Measurements from ENCODE around the gene KRT86. TPM values are rescaled to one million over a fixed set of nuclear protein-coding genes. Genes with fewer than 3 reads are reported as not detected.
"Not testable (repeated sequence)": the region's sequence is repeated elsewhere in the genome, so short reads cannot be mapped to it uniquely, and the experiment has no call there.

KRT86 gene
- total RNA-seq, 1 donor from 2014 or later: not detected

- DNase-seq (peak; percentile 75), ATAC-seq (ENCODE audit: poor library complexity) (peak; percentile 89)
- intact Hi-C loops (cut with DNase I): no loop called here
Measured at GRCh38 chr12:52248541-52249461, 25.6 kb upstream of the KRT86 start.

- no peak for DNase-seq
- no peak for ATAC-seq (ENCODE audit: poor library complexity)
- intact Hi-C loops (cut with DNase I): no loop called here
Measured at GRCh38 chr12:52249511-52250047, 24.9 kb upstream of the KRT86 start.

DNA sequence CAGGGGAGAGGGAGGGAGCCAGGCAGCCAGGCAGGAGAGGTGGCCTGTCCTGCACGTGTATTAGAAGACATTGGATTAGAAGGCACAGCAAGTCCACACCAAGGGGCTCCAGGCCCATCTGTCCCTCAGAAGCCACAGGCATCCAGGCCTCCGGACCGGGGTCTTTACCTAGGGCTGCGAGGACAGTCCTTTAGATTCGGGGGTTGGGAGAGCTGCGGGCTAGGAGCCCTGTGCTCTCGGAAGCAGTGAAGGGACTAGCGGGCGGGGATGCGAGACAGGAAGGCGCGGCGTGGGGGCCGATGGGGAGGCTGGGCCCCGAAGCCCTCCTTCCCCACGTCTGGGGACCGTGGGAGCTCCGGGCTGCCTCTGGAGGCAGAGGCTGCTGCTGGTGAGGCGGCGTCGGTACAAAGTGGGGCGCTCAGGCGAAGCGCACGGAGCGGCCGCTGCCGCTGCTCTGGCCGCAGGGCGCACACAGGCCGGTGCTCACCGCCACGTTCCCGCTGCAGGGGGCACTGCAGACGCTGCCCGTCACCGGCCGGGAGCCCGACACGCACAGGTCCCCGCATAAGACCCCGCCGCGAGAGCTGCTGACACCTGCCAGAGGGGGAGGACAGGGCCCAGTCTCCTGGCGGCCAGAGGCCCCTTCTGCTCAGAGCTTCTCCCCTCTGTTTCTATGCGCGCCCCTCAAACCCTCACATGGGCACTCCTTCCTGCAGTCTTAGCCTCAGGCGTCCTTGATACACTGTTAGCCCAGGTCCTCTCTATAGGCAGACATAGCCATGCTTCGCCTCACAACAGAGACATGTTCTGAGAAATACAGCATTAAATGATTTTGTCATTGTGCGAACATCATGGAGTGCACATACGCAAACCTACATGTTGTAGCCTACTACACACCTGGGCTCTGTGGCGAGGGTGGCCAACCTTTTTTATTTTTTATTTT, 24.1 kb upstream of the KRT86 start:
- DNase-seq (no peak), ATAC-seq (ENCODE audit: poor library complexity) (peak; percentile 42)
- intact Hi-C loops (cut with DNase I): no loop called here

DNA sequence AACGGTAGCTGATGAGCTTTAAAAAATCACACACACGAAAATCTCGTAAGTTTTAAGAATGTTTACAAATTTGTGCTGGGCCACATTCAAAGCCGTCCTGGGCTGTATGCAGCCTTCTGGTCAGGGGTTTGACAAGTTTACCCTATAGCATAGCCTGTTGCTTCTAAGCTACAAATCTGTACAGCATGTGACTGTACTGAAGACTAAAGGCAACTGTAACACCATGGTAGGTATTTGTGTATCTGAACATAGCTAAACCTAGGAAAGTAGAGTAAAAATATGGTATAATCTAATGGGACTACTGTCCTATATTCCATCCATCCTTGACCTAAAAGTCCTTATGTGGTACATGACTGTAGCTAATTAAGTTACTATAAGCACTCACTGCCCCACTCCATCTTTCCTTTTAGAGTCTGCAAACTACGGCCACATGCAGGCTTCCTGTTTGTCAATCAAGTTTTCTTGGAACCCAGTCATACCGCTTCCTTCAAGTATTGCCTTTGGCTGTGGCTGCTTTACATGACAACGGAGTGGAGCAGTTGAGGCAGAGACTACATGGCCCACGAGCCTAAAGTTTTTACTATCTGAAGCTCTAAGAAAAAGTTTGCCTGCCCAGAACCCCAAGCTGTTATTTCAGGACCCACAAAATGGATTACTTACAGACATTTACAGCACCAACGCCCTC, 22.9 kb upstream of the KRT86 start:
- intact Hi-C loops (cut with DNase I): no loop called here
- ATAC-seq (ENCODE audit: poor library complexity) (no peak), DNase-seq (no peak)

GRCh38 chr12:52252175-52252615, 22.2 kb upstream of the KRT86 start:
- DNase-seq; intact Hi-C loops (cut with DNase I): not testable (repeated sequence)

GRCh38 chr12:52252728-52253343, 21.6 kb upstream of the KRT86 start:
- ATAC-seq (ENCODE audit: poor library complexity): no peak
- DNase-seq: no peak

More at GRCh38 chr12:52252175-52252615, 22.2 kb upstream of the KRT86 start:
- ATAC-seq (ENCODE audit: poor library complexity): not testable (repeated sequence)

GRCh38 chr12:52253391-52254179, 20.9 kb upstream of the KRT86 start:
- intact Hi-C loops (cut with DNase I): no loop called here
- ATAC-seq (ENCODE audit: poor library complexity) (no peak), DNase-seq (no peak)

More at GRCh38 chr12:52252728-52253343, 21.6 kb upstream of the KRT86 start:
- intact Hi-C loops (cut with DNase I): no loop called here

DNA sequence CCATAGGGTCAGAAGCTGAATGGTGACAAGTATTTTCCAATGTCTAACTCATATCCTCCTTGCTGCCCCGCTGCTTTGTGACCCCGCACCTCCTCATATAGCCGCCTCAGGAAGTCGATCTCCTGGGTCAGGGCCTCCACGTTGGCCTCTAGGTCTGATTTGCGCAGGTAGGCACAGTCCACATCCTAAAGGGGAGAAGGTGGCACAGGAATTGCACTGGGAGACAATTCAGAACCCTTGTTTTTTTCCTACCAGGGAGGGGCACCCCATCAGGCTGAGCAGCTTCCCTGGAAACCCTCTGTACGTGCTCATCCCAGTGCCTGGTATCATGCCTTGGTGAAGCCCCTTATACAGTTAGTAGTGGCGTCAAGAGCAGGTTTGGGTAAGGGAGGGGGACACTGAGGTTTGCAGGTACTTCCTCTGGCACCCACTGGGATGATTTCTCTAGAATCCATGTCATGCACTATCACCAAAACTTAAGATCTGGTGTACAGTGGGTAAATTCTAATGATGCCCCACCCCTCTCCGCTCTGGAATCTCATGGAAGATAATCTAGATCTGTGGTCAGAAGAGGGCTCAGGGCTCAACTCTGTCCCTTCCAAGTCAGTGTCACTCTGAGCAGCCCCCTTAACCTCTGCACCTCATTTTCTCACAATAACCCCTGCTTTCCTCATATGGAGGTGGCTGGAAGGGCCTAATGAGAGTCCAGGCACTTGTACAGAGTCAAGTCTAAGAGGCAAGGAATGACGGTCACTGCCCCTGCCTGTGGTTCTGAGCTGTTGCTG, 20.1 kb upstream of the KRT86 start:
- no peak for ATAC-seq (ENCODE audit: poor library complexity)
- DNase-seq: no peak
- intact Hi-C loops (cut with DNase I): no loop called here

GRCh38 chr12:52254965-52255751, 19.3 kb upstream of the KRT86 start:
- DNase-seq (no peak), ATAC-seq (ENCODE audit: poor library complexity) (no peak)
- intact Hi-C loops (cut with DNase I): no loop called here

- no peak for ATAC-seq (ENCODE audit: poor library complexity)
- intact Hi-C loops (cut with DNase I): no loop called here
- DNase-seq: no peak
Measured at GRCh38 chr12:52255926-52256583, 18.4 kb upstream of the KRT86 start.

DNA sequence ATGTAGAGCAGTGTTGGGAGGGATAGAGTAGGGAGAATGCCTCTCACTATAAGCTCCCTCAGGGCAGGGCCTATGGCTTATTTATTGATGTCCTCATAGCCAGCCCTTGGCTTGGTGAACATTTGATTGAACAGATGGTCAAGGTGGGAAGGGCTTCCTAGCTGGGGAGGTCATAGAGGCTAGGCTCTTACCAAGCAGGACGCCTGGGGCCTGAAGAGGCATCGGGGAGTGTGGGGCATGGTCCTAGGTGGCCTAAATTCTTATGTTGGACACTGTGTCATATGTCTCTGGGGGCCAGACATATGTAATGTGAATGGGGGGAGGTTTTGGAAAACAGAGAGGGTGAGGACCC, 17.9 kb upstream of the KRT86 start:
- DNase-seq (no peak), ATAC-seq (ENCODE audit: poor library complexity) (no peak)

GRCh38 chr12:52257074-52257551, 17.3 kb upstream of the KRT86 start:
- intact Hi-C loops (cut with DNase I): no loop called here
- DNase-seq (no peak), ATAC-seq (ENCODE audit: poor library complexity) (no peak)

More for the DNA sequence above, 17.9 kb upstream of the KRT86 start:
- intact Hi-C loops (cut with DNase I): no loop called here

DNA sequence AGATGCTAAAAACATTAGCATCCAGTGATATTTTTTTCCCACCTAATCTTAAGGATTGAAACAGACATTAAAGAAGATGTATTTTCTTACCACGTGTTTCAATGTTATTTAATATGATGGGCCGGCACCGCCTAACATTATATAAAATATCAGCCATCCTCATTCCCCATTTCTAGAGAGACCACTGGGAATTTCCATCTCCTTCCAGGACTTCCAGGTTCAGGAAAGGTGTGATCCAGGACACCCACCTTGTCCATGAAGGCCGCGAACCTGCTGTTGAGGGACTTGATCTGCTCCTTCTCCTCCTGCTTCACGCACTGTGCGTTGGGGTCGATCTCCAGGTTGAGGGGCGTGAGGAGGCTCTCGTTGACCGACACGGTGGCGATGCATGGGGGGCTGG, 16.5 kb upstream of the KRT86 start:
- intact Hi-C loops (cut with DNase I); ATAC-seq (ENCODE audit: poor library complexity); DNase-seq: not testable (repeated sequence)

GRCh38 chr12:52258335-52258901, 16.0 kb upstream of the KRT86 start:
- no peak for ATAC-seq (ENCODE audit: poor library complexity)
- intact Hi-C loops (cut with DNase I): no loop called here
- DNase-seq: no peak

- no peak for ATAC-seq (ENCODE audit: poor library complexity)
- intact Hi-C loops (cut with DNase I): no loop called here
Measured at GRCh38 chr12:52259657-52260243, 14.7 kb upstream of the KRT86 start.

More at GRCh38 chr12:52259657-52260243, 14.7 kb upstream of the KRT86 start:
- no peak for DNase-seq
